HG02571 (cell line): ENCODE results near the gene CARS1.
"Not testable (repeated sequence)": the region's sequence is repeated elsewhere in the genome, so short reads cannot be mapped to it uniquely, and the experiment has no call there.

ENCODE experiments used
- ATAC-seq: cut with Tn5 transposase; IDR thresholded peaks from one replicate; pipeline ENCODE4 v1.9.1; 2021; ENCODE audit warnings: mild to moderate bottlenecking, moderate library complexity; ENCODE audit not compliant: unreplicated experiment

The CARS1 gene

DNA sequence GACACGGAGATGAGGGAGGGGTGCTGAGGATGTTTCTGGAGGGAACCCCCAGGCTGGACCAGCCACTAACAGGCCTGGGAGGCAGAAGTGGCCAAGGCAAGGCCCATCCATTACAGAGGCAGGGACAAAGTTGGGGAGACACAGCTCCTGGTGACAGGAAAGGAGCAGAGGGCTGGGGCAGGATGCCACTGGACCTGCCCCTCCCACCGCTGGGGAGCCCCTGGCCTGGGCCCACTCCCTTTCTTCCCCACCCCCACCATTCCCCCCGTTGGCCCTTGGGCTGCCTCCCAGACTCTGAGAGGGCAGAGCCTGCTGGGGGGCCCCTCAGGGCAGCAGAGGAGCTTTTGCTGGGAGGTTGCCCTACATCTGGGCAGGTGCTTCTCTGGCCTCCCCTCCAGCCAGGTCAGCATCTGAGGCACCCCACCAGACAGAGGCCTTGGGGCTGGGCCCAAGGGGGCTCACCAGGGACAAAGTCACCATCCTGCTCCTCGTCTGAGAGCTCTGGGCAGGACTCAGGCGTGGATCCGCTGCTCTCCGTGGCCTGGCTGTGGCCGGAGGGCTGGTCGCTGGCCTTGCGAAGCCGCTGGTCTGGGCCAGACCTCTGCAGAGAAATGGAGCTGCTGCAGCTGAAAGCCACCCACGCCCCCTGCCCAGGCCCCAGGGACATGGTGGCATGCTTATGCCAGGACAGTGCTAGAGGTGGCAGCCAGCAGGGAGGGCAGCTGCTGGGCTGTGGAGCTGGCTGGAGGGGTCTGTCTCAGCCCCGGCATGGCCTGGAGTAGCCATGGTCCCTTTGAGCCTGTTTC lies 33.1 kb upstream of the CARS1 start:
- ATAC-seq = no peak

DNA sequence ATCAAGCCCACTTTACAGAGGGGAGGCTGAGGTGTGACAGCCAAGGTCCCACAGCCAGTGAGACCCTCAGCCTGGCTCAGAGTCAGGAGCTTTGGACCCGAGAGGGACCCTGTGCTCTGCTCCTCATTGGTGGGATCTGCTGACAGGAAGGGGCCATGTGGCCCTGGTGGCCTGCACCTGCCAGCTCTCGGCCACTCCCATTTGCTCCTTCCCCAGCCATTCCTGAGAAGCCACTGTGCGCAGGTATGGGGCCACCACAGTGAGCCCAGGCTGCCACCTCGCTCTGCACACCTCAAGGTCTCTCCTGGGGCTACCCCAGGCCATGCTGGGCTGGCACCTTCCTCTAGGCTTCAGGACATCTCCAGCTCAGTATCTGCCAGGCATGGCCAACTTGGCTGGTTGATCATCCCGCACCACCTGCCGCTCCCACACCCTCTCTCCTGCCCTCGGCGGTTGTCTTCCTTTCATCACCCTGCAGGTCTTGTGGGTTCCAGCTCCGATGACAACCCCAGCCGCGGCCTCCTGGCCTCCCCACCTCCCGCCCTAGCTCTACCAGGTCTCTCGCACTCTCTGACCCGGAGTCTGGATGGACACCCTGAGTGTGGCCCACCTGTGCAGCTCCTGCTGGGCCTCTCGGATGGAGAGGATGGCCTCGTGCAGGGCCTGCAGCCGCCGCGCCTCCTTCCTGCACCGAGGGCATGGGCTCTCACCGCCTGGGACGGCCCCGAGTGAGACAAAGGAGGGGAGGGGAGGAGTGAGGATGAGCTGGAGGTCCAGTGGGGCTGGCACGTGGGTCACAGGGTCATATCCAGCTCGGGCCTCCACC lies 32.2 kb upstream of the CARS1 start:
- ATAC-seq = no peak

DNA sequence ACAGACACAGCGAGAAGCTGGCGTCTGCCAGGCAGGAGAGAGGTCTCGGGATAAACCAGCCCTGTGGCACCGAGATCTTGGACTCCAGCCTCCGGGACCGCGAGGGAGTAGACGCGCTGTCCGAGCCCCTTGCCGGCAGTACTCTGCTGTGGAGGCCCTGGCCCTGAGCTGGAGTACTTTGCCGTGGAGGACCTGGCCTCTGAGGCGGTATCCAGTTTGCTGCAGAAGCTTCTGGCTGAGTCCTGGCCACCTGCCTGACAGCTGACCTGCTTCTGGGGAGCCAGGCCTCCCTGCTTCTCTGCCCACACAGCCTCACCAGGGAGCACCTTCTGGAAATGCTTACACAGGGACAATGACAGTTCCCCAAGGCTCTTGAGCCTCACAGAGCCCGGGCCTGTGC lies 31.6 kb upstream of the CARS1 start:
- no peak for ATAC-seq

DNA sequence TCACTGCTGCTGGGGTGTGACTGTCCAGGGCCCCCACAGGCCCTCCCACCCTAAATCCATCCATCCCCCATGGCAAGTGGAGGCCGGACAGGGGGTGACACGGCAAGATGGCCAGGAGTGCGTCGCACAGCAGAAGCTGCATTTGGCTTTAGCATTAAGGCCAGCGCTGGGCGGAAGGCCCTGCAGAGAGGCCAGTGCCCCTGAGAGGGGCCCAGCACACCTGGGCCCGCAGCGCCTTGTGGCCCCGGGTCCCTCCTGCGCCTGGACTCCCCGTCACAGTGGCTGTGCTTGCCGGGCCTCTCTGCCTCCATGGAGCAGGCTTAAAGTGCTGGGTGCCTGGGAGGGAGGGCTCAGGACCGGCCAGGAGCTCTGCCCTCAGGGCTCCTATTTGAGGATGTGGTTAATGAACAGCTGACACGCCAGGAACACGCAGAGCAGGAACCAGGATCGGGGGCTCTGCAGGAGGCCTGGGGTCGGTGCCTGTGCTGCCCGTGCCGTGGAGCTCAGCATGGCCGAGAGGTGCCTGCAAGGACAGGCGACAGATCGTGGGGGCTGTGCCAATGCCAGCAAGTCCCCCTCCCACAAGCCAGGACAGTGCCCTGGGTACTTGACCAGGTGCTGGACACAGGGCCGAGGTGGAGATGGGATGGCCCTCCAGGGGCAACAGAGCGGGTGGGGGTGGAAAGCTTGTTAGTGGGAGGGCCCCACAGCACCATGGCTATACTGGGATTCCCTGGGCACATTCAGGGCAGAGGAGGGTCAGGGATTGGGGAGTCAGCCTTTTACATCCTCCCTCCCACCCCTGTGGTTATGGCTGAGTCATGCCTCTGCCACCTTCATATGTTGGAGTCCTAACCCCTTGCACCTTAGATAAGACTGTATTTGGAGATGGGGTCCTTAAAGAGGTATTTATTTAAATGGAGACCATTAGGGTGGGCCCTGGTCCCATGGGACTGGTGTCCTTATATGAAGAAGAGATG lies 30.9 kb upstream of the CARS1 start:
- ATAC-seq = no peak

DNA sequence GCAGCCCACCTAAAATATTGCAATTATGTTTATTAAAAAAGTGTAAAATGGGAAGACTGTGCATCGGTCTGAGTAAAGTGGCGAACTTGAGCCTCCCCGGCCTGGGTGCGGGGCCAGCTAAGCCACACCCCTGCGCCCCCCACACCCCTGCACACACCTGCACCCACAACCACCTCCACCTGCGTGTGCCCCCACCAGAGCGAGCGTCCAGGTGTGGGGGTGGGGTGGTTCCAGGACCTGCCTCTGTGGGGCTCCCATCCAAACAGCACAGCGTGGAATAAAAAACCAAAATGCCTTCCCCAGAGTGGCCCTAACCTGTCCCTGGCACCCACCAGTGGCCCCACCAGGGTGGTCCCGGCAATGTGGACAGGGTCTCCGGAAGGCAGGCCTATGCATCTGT lies 30.1 kb upstream of the CARS1 start:
- ATAC-seq = no peak

DNA sequence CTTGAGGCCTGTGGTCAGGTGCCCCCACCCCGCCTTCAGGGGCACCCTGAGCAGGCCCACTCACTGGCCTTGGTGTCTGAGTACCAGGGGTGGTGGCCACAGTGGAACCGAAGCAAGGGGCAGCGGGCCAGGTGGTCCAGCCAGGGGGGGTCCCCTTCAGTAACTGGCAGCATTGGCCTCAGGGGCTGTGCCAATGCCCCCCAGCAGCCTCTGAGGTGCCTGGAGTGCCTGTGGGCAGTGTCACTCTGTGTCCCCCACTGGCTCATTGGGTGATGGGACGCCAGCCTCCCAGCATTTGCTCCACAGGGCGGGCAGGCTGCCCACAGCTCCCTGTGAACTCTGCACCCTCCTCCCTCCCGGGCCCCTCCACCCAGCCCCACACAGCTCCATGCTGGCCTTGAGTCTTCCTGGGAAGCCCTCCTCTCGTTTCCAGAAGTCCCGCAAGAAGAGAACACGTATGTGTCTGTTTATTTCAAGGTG lies 29.5 kb upstream of the CARS1 start:
- no peak for ATAC-seq

DNA sequence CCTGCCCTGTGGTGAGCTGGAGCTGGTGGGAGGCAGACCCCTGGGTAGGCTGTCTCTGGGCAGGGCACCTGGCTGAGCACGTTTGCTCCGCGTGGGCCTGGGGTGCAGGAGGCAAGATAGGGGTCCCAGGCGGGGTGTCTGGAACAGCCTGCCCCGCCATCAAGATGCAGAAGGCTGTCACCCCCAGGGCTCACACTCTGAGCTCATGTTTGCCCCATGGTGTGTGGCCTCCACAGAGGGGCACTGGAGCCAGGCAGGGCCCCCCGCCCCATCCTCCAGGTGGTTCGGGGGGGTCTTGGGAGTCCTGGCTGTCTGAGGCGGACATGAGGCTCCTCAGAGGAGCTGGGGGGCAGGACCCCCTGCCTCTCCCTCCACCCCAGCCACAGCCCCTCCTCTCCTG lies 28.9 kb upstream of the CARS1 start:
- ATAC-seq = no peak

DNA sequence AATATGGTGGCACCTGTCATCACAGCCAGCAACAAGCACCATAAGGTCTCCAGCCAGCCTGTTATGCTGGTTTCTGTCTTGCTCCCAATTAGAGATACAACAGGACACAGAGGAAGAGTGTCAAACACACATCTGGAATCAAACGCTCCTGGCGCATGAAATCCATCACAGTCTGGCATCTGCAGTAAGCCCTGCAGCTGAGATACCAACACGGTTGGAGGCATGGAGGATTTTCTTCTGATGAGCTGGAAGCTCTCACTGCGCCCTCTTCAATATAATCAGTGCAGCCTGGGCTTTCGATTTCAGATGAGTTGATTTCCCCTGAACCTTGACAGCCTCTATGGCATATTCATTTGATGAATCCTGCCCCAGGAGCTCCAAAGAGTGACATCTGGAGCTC lies 27.8 kb upstream of the CARS1 start:
- ATAC-seq = no peak

DNA sequence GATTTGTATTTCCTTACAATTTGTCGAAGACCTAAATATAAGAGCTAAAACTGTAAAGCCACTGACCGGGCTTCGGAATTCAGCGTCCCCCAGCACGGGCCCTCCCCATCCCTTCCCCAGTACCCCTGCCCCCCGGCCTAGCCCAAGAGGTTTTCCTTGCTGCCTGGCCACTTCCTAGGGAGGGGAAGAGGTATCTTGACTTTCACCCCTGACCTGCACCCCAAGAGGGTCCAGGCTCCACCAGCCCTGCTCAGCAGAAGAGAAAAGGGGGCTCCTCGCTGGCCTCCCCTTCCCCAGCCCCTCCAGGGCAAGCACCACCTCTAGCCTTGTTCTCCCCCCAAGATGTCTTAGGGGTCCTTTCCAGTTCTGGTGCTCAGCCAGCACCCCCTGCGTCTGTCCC lies 26.1 kb upstream of the CARS1 start:
- no peak for ATAC-seq

DNA sequence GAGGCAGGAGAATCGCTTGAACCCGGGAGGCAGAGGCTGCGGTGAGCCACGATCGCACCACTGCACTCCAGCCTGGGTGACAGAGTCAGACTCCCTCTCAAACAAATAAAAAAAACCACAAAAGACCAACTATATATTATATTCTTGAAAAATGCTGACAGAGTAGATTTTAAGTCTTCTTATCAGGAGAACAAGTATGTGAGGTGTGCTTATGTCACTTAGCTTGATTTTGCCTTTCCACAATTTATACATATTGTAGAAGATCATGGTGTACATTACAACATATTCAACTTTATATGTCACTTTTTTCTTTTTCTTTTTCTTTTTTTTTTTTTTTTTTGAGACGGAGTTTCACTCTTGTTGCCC lies 24.1 kb upstream of the CARS1 start:
- no peak for ATAC-seq

DNA sequence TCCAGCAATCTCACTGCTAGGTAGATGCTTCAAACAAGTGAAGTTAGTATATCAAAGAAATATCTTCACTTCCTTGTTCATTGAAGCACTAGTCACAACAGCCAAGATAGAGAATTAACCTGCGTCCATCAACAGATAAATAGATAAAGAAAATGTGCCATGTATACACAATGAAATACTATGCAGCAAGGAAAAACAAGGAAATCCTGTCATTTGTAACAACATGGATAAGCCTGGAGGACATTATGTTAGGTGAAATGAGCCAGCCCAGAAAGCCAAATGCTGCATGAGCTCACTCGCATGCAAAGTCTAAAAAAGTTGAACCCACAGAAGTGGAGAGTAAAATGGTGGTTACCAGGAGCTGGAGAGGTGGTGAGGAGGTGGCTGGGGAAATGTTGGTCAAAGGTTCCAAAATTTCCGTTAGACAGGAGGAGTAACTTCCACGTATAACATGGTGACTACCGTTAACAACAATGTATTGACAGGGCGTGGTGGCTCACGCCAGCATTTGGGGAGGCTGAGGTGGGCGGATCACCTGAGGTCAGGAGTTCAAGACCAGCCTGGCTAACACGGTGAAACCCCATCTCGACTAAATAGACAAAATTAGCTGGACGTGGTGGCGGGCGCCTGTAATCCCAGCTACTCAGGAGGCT lies 23.6 kb upstream of the CARS1 start:
- ATAC-seq = no peak

DNA sequence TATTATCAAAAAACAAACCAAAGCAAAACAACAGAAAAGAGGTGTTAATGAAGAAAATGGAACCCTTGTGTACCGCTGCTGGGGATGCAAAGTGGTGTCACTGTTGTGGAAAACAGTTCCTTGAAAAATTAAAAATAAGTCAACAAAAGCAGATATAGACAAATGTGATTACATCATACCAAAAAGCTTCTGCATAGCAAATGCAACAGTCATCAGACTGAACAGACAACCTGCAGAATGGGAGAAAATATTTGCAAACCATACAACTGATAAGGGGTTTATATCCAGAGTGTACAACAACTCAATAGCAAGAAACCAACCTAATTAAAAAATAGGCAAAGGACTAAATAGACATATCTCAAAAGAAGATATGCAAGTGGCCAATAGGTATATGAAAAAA lies 22.9 kb upstream of the CARS1 start:
- ATAC-seq = no peak

DNA sequence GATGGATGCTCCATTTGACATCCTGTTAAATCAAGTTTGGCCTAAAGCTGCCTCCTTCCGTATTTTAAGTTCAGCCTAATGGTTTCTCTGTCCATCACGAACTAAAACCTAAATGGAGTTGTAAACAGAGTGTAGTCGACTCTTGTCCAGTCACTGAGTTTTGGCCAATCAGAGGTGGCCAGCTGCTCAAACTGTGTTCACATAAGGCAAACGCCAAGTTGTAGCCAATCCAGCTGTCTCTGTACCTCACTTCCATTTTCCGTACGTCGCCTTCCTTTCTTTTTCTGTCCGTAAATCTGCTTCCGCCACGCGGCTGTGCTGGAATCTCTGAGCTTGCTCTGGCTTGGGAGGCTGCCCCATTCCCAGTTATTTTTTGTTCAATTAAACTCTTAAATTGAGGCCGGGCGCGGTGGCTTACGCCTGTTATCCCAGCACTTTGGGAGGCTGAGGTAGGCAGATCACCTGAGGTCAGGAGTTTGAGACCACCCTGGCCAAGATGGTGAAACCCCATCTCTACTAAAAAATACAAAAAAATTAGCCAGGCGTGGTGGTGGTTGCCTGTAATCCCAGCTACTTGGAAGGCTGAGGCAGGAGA lies 20.7 kb upstream of the CARS1 start:
- ATAC-seq = no peak

DNA sequence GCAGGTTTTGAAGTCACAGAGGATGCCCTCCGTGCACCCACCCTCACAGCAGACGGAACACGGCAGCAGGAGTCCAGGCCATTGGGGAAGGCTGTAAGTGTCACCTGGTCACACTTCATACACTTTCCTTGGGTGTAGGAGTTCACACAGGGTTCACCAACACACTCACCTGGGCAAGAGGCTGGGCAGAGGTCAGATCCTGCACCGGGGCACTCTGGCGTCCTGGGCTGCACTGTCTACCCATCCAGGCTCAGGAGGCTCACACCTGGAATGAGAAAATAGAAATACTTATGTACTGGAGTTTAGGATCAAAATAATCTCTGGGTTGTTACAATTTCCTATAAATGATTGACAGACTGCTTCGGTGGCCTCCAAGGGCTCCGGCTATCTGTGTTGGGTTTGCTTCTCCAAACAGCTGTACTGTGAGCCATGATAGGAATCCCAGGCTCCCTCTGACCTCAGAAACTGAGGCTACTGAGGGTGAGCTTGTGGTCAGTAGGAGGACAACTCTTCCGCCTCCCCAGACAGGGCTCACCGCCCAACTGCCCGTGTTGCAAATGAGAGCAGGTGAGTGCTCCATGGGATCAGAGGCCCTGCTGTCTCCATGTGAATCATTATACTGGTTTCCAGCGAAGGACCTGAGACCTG lies 20.1 kb upstream of the CARS1 start:
- no peak for ATAC-seq

DNA sequence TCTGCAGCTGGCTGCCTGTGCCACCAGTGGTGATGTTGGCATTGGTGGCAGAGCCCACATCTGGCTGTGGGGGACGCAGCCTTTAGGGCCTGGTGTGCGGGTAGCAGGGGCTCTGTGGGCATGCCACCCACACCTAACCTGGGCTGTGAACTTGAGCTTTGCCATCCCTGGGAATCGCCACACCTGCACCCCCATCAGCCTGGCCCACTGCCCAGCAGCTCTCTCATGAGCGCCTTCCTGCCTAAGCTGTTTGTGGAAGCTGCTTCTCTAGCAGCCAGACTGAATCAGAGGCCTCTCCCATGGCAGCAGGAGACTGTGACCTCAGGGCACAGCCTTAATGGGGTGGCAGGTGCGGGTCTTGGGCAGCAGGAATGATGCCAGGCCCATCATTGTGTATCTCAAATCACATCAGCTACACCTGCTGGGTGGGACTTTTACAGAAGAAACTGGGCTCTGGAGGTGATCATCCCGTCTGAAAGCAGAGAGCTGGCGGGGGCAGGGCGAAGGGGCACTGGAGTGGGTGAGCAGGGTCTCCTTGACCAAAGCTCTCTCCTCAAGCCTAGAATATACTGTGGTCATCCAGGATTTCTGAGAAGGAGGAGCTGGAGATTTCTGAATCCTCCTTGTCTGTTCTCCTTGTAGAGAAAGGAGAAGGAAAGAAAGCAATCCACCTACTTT lies 17.8 kb upstream of the CARS1 start:
- ATAC-seq = no peak

DNA sequence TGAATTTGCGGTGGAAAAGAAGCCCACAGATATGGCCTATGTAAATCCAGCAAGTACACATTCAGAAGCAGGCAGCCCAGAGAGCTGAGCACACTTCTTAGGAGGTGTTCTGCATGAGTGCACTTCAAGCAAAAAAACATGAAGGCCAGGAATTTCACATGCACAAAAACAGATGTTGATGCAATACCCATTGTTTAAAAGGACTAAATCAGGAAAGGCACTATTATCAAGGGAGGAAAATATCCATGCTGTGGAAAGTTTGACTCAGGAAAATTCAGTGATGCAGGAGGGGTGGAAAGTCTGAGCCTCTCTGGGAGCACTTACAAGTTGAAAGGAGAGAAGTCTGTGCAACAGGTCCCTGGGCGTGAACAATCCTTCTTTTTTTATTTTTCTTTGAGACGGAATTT lies 15.8 kb upstream of the CARS1 start:
- ATAC-seq = no peak

DNA sequence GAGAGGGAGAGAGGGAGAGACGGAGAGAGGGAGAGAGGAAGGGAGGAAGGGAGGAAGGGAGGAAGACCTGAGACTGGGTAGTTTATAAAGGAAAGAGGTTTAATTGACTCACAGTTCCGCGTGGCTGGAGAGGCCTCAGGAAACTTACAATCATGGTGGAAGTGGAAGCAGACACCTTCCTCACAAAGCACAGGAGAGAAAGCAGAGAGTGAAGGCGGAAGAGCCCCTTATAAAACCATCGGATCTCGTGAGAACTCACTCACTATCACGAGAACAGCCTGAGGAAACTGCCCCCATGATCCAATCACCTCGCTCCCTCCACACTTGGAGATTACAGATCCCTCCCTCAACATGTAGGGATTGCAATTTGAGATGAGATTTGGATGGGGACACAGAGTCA lies 12.2 kb upstream of the CARS1 start:
- ATAC-seq = no peak

DNA sequence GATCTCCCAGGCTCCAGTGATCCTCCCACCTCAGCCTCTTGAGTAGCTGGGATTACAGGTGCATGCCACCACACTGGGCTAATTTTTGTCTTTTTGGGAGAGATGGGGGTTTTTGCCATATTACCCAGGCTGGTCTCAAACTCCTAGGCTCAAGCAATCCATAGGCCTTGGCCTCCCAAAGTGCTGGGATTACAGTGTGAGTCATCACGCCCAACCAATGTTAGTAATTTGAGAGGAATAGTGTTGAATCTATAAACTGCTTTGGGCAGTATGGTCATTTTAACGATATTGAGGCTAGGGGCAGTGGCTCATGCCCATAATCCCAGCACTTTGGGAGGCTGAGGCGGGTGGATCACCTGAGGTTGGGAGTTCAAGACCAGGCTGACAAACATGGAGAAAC lies 9.1 kb upstream of the CARS1 start:
- not testable (repeated sequence) for ATAC-seq

DNA sequence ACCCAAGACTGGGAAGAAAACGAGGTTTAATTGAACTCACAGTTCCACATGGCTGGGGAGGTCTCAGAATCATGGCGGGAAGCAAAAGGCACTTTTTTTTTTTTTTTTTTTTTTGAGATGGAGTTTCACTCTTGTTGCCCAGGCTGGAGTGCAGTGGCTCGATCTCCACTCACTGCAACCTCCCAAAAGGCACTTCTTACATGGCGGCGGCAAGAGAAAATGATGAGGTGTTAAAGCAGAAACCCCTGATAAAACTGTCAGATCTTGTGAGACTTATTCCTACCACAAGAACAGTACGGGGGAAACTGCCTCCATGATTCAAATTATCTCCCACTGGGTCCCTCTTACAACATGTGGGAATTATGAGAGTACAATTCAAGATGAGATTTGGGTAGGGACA lies 7.5 kb upstream of the CARS1 start:
- not testable (repeated sequence) for ATAC-seq
